ENCODE data around the gene LEO1.
A peak's percentile ranks its signal among the peaks of the same experiment; 100 is the strongest.
"Not testable (repeated sequence)": the region's sequence is repeated elsewhere in the genome, so short reads cannot be mapped to it uniquely, and the experiment has no call there.

The LEO1 gene

DNA sequence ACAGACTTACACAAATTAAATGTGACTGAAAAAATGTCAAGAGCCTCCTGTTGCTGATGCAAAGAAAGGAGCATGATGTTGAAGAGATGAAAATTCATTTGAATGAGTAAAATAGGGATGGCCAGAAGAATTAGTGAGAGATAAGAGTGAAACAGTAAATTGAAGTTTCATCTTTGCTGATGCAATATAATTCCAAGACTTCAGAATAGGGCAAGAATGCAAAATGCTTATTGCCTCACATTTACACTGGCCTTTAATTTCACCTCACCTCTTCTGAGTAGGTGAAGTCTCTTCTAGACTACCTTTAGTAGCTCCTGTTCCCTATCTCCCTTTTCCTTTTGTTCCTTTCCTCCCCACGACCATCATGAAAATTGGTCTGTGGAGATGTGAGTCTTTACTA is 32.1 kb upstream of the LEO1 start:
- DNase-seq (ENCODE audit: low read depth in 2 of 2), result no peak

GRCh38 chr15:52003089-52003488 is 31.5 kb upstream of the LEO1 start:
- not testable (repeated sequence) for DNase-seq (ENCODE audit: low read depth in 2 of 2)

GRCh38 chr15:52002351-52002750 is 30.8 kb upstream of the LEO1 start:
- DNase-seq (ENCODE audit: low read depth in 2 of 2), result no peak

DNA sequence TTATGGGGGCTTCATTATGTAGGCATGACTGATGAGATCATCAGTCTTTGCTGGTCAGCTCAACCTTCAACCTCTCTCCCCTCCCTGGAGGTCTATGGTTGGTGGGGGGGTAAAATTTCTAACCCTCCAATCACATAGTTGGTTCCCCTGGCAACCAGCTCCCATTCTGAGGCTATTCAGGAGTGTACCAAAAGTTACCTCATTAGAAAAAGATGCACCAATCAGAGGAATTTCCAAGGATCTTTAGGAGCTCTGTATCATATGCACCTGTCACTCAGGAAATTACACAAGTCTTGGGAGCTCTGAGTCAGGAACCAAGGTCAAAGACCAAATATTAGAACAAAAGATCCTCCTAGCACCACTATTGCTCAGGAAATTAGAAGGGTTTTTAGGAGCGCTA is 21.4 kb upstream of the LEO1 start:
- no peak for DNase-seq (ENCODE audit: low read depth in 2 of 2)

- DNase-seq (ENCODE audit: low read depth in 2 of 2), result no peak
These were observed 19.6 kb upstream of the LEO1 start for GRCh38 chr15:51991141-51991540.

GRCh38 chr15:51982770-51983103 is 11.2 kb upstream of the LEO1 start:
- no peak for DNase-seq (ENCODE audit: low read depth in 2 of 2)

DNA sequence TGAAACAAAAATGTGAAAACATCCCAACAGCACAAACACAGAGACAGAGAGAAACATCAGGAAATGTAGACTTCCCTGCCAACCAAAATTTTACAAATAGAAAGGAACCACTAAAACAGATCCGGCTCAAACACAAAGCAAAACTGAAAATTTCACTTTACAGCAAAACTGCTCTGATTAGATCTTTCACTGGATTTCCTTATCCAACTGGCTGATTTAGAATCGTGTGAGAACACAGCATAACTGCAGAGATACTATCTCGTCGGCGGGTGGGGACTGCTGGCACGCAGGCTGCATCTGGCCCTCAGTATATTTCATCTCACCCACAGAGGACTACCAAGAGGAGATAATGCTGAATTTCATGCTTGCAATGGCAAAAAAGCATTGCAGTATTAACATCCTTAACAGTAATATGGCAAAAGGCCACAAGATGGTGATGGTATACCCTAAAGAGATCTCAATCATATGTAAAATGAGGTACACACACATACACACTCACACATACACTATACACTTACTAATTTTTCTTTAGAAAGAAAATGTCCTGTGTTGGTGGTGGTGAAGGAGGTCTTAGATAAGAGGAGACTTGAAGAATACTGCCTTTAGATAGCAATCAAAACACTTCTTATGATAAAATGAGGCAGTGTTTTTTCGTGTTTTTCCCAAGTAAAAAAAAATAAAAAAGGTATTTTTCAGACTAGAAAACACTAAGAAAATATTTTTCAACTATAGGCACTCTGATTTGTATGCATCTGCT is 10.6 kb upstream of the LEO1 start:
- DNase-seq (ENCODE audit: low read depth in 2 of 2), result peak; percentile 10 to 17

- no peak for DNase-seq (ENCODE audit: low read depth in 2 of 2)
These were observed 2.2 kb upstream of the LEO1 start for GRCh38 chr15:51973775-51974174.

DNA sequence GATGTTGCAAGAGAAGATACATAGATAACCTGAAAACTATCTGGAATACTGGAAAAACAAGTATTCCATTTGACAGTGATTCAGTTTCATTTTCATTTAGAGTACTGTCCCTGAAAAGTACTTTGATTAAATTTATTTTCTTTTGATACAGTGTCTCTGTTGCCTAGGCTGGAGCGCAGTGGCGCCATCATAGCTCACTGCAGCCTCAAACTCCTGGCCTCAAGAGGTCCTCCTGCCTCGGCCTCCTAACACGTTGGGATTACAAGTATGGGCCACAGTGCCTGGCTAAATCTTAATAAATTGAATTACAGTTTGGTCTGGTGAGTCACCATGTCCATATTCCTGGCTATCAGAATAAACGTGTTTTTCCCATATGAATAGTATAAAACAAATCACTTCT is 1.6 kb upstream of the LEO1 start:
- DNase-seq (ENCODE audit: low read depth in 2 of 2), result no peak

- DNase-seq (ENCODE audit: low read depth in 2 of 2), result no peak
These were observed 575 bp downstream of the LEO1 start for GRCh38 chr15:51971032-51971374.

GRCh38 chr15:51970132-51970817 is 1.3 kb downstream of the LEO1 start:
- no peak for DNase-seq (ENCODE audit: low read depth in 2 of 2)

- DNase-seq (ENCODE audit: low read depth in 2 of 2), result no peak
These were observed 1.9 kb downstream of the LEO1 start for GRCh38 chr15:51969728-51970127.

DNA sequence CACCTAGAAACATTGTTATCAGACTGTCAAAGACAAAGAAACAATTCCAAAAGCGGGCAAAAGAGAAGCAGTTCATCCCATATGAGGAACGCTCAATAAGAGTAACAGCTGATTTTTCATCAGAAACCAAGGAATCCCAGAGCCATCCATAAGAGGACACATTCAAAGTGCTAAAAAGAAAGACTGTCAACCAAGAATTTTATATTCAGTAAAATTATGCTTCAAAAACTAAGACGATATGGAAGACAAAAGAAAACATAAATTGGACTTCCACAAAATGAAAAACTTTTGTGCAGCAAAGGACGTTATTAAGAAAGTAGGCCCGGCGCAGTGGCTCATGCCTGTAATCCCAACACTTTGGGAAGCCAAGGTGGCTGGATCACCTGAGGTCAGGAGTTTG is 4.0 kb downstream of the LEO1 start:
- DNase-seq (ENCODE audit: low read depth in 2 of 2), result no peak

- DNase-seq (ENCODE audit: low read depth in 2 of 2), result no peak
These were observed 5.4 kb downstream of the LEO1 start for GRCh38 chr15:51966192-51966591.

- no peak for DNase-seq (ENCODE audit: low read depth in 2 of 2)
These were observed 5.9 kb downstream of the LEO1 start for GRCh38 chr15:51965691-51966090.

DNA sequence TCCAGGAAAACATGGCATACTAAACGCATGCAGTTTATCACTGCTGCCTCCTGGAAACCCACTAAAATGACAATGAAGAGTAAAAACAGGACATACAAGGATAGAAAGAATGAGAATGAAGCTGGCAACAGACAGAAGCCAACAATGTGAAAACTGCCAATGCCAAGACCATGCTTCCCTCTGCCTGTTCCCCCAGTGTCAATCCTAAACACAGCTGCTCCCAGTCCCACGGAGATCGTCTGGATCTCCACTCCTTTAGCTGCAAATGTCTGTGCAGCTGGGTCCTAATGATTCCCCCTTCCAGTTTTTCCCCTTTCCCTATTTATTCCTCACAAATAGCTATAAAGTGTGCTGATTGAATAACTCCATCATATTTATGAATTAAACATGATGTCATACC is 16.1 kb downstream of the LEO1 start:
- no peak for DNase-seq (ENCODE audit: low read depth in 2 of 2)

GRCh38 chr15:51952805-51953204 is 18.8 kb downstream of the LEO1 start:
- no peak for DNase-seq (ENCODE audit: low read depth in 2 of 2)

DNA sequence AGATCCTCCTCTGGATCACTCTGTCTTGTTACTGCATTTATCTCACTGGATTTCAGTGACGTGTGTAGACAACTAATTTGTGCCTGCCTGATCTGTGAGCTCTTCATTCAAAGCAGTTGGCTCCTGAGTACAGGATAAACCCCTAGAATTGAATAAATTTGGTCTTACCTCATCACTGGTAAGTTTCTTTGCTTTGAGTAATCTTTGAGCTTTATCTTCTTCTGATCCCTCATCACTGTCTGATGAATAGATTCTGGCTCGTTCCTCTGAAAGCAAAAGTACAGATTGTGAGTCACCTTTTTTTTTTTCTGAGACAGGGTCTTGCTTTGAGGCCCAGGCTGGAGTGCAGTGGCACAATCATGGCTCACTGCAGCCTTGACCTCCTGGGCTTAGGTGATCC is 24.5 kb downstream of the LEO1 start:
- DNase-seq (ENCODE audit: low read depth in 2 of 2), result no peak

- no peak for DNase-seq (ENCODE audit: low read depth in 2 of 2)
These were observed 32.4 kb downstream of the LEO1 start for GRCh38 chr15:51939216-51939615.

GRCh38 chr15:51938286-51938685 is 33.3 kb downstream of the LEO1 start:
- DNase-seq (ENCODE audit: low read depth in 2 of 2), result no peak

- DNase-seq (ENCODE audit: low read depth in 2 of 2), result no peak
These were observed 35.5 kb downstream of the LEO1 start for GRCh38 chr15:51936105-51936478.

DNA sequence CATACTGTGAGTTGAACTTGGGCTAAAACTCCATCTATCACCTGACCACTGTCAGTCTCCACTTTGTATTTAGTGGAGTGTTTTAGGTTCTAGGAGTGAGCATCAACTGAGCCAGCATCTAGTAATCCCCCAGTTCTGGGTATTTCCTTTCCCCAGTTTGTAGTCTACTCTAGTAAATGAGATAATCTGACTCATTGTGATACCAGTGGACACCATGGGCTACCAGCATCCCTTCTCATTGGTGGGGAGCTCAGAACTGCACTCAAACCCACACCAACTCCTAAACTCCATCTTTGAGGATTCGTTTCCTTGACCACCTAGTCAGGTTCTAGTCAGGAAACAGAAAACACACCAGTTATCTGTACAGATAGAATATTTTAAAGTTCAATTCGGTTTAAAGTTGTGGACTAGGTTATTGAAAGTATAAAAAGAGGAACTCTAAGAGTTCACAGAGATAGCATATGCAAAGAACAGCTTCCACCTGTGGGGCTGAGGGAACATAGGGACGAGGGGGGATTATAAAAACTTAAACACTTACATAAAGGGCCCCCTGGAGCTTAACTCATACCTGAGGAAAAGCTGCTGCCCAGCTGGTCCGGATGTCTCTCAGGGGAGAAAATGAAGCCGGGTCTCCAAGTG is 36.0 kb downstream of the LEO1 start:
- no peak for DNase-seq (ENCODE audit: low read depth in 2 of 2)

DNA sequence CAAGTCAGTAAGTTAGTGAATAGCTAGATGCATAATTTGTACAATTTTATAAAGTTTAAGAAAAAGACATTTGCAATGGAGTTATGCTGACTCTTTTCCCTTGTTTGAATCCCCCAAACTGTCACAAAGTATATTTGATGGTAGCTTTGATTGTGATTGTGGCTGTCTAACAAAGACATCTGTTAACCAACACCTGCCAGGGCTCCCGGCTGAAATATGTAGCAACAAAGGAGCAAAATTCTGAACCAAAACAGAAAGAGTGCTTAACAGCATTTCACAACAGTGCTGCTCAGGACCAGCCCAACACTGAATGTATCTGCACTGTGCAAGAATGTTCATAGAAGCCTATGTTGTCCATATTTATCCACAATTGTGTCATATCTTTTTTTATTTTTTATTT is 39.4 kb downstream of the LEO1 start:
- no peak for DNase-seq (ENCODE audit: low read depth in 2 of 2)

Measured in stimulated activated CD4-positive, alpha-beta T cell treated with anti-CD3 and anti-CD28 coated beads, Interleukin-1b, Interleukin-23, amount 100 ng/mL, for 4 hours (primary cell).